Uterus (tissue), 4 donors: Measurements from ENCODE around the gene AK9. TPM values are rescaled to one million over a fixed set of nuclear protein-coding genes. Genes with fewer than 3 reads are reported as not detected.
"Not testable (repeated sequence)": the region's sequence is repeated elsewhere in the genome, so short reads cannot be mapped to it uniquely, and the experiment has no call there.

Experiments
- DNase-seq, 2 donors: peaks; one replicate each; pipeline ENCODE4 v3.0.0-alpha.2; 2019 to 2020
- H3K27ac ChIP-seq, 2 donors: fragments of 200-600 bp; sonication (generic); 1 replicate in 1 of 2; 2 replicates in 1 of 2; pipeline ENCODE4 v1.5.1; 2016 to 2018
- H3K27me3 ChIP-seq, 2 donors: fragments of 200-600 bp; sonication (generic); one replicate each; pipeline ENCODE4 v1.5.1; 2018 to 2019; ENCODE audit warnings: control low read depth in 1 of 2
- H3K36me3 ChIP-seq, 2 donors: fragments of 200-600 bp; sonication (generic); one replicate each; pipeline ENCODE4 v1.5.1; 2019; ENCODE audit warnings: control low read depth in 1 of 2
- H3K4me1 ChIP-seq, 2 donors: fragments of 200-600 bp; sonication (generic); one replicate each; pipeline ENCODE4 v1.5.1; 2018 to 2019; ENCODE audit warnings: control low read depth in 1 of 2
- H3K4me3 ChIP-seq, 2 donors: fragments of 200-600 bp; sonication (generic); 1 replicate in 1 of 2; 2 replicates in 1 of 2; pipeline ENCODE4 v1.5.1; 2018 to 2019; ENCODE audit warnings: mild to moderate bottlenecking in 1 of 2
- H3K9me3 ChIP-seq, 2 donors: fragments of 200-600 bp; sonication (generic); one replicate each; pipeline ENCODE4 v1.5.1; 2019; ENCODE audit warnings: control low read depth in 1 of 2
- POLR2A ChIP-seq, 2 donors: fragments of 450-650 bp; IDR thresholded peaks; one replicate each; pipeline ENCODE4 v1.6.1; 2016; ENCODE audit warnings: antibody characterized with exemption in 2 of 2, mild to moderate bottlenecking in 1 of 2, moderate library complexity in 1 of 2
- intact Hi-C: fragments of 100-400 bp; cut with DNase I; formaldehyde crosslinking; loops from one replicate; pipeline ENCODE4 v1.15.1; 2023; ENCODE audit warnings: low total_unique reads
- total RNA-seq, 4 donors: library from RNA; depleted of rRNA in 3 of 4; stranded (reverse); fragments of >200 nt in 3 of 4; gene quantifications; one replicate each; pipeline versions ENCODE4 v1.1.0 to v1.2.4, GENCODE V29; 2014 to 2023
- TF ChIP-seq, protein P1 (sequence below), 4 experiments: fragments of 200-600 bp in 2 of 4; fragments of 450-650 bp in 2 of 4; sonication (generic) in 2 of 4; IDR thresholded peaks; one replicate each; pipeline ENCODE4 v1.5.1; 2016 to 2019; ENCODE audit warnings: antibody characterized with exemption in 4 of 4, mild to moderate bottlenecking in 2 of 4, moderate library complexity in 1 of 4
- donor health status: DM: yes; HTN: yes; CAD: no.

The AK9 gene
- total RNA-seq, 4 donors from 2014 or later = 12.3 to 27.9 (median 13.5) TPM

DNA sequence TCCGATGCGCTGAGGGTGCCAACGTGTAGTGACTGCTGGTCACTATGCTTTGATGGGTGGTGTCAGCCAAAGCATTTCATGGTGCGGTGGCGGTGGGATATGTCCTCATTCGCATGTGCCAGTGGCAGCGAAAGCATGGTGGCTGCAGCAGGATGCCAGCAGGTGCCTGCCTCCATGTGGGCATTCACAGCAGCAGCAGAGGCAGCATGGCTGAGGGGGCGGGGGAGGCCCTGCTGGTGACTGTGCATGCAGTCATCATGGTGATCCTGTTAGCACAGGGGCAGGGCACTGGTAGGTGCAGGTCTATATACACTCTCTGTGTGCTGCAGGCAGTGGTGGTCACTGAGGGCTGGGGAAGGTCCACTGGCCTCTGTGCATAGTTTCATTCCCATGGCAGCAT, 22.1 kb upstream of the AK9 start:
- intact Hi-C loops = no loop called here
- H3K4me1 ChIP-seq = no peaks in the 10 kb centered on the region
- DNase-seq = no peak
- H3K27me3 ChIP-seq = no peaks in the 10 kb centered on the region
- no peaks in the 10 kb centered on the region for H3K36me3 ChIP-seq
- no peak overlapping the region for H3K4me3 ChIP-seq
- no peaks in the 10 kb centered on the region for H3K9me3 ChIP-seq
- no peak for TF ChIP-seq POLR2A (IDR thresholded peaks at IDR 0.05)
- TF ChIP-seq, protein P1, sequence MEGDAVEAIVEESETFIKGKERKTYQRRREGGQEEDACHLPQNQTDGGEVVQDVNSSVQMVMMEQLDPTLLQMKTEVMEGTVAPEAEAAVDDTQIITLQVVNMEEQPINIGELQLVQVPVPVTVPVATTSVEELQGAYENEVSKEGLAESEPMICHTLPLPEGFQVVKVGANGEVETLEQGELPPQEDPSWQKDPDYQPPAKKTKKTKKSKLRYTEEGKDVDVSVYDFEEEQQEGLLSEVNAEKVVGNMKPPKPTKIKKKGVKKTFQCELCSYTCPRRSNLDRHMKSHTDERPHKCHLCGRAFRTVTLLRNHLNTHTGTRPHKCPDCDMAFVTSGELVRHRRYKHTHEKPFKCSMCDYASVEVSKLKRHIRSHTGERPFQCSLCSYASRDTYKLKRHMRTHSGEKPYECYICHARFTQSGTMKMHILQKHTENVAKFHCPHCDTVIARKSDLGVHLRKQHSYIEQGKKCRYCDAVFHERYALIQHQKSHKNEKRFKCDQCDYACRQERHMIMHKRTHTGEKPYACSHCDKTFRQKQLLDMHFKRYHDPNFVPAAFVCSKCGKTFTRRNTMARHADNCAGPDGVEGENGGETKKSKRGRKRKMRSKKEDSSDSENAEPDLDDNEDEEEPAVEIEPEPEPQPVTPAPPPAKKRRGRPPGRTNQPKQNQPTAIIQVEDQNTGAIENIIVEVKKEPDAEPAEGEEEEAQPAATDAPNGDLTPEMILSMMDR (IDR thresholded peaks at IDR 0.05) = no peak
- H3K27ac ChIP-seq = no peak overlapping the region

DNA sequence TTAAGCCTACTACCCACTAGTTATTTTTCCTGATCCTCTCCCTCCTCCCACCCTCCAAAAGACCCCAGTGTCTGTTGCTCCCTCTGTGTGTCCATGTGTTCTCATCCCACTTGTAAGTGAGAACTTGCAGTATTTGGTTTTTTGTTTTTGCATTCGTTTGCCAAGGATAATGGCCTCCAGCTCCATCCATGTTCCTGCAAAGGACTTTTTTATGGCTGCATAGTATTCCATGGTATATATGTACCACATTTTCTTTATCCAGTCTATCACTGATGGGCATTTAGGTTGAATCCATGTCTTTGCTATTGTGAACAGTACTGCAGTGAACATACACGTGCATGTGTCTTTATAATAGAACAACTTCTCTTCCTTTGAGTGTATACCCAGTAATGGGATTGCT, 17.1 kb upstream of the AK9 start:
- not testable (repeated sequence) for DNase-seq, H3K4me3 ChIP-seq, H3K27ac ChIP-seq, H3K9me3 ChIP-seq, H3K27me3 ChIP-seq, H3K4me1 ChIP-seq, H3K36me3 ChIP-seq
- intact Hi-C loops = loop anchor here (10.0 kb wide), 1 partner anchor 327 kb away; no protein-coding TSS in a partner anchor

DNA sequence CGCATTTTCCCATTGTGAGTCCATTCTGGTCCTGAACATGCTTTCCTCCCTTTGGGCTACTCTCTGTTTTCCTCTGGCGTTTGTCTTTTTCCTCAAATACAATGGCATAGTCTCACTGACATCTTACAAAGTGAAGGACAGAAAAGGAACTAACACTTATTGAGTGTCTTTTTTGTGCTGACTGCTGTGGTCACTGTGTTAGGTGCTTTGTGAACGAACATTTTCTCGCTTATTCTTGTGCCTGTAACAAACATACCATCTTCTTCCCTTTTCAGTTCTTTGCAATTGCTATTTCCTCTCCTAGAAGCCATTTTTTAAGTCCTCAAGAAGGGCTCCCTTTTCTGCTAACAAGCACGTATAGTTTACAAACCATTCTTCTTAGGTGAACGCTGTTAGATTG, 15.5 kb upstream of the AK9 start:
- Histone ChIP-seq H3K27me3 (no peaks in the 10 kb centered on the region), H3K4me1 (no peaks in the 10 kb centered on the region), H3K36me3 (no peaks in the 10 kb centered on the region), H3K9me3 (no peaks in the 10 kb centered on the region), H3K4me3 (no peak overlapping the region), H3K27ac (no peak overlapping the region)
- intact Hi-C loops = loop anchor here (10.0 kb wide), 1 partner anchor 328 kb away; no protein-coding TSS in a partner anchor
- DNase-seq = no peak
- no peak for TF ChIP-seq POLR2A (IDR thresholded peaks at IDR 0.05)
- TF ChIP-seq, protein P1 (IDR thresholded peaks at IDR 0.05) = no peak

DNA sequence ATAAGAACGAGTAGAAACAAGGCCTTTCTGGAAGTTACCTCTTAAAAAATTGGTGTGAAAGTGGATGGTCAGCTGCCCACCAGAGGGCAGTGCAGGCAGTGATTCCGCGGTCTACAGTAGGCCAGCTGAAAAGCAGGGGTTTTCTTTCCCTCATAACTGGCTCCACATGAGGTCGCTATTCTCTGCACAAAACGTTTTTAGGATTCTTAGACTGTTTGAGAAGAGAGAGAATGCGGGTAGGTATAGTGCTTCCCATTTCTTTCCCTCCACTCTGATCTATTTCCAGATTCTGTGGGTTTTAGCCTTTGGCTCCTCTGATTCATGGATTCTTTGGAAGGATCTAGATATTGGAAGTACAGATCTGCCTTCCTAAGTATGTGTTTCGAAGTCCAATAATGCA, 14.3 kb upstream of the AK9 start:
- Histone ChIP-seq H3K27ac (no peak overlapping the region), H3K36me3 (no peaks in the 10 kb centered on the region), H3K4me1 (no peaks in the 10 kb centered on the region), H3K27me3 (no peaks in the 10 kb centered on the region), H3K4me3 (no peak overlapping the region), H3K9me3 (no peaks in the 10 kb centered on the region)
- no peak for TF ChIP-seq POLR2A (IDR thresholded peaks at IDR 0.05)
- TF ChIP-seq, protein P1 (IDR thresholded peaks at IDR 0.05) = peak; percentile 94 to 98 (median 95)
- intact Hi-C loops = loop anchor here (10.0 kb wide), 1 partner anchor 330 kb away; no protein-coding TSS in a partner anchor
- DNase-seq = peak; percentile 76 to 80

DNA sequence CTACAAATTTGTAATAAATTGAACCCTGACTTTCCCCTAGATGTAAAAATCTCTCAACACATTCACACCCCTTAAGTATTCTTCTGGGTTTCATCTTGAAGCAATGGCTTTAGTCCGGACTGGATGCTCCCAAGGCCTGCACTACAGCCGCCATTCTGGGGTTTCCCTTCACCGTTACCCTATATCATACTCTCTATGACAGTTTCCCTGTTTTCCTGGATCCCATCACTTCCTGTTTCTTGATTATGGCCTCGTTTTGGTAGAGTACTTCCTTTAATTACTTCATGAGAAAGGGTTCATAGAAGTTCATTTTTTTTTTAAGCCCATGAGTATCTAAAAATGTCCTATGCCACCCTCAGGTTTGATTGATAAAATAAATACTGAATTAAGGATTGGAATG, 11.8 kb upstream of the AK9 start:
- Histone ChIP-seq H3K4me3 (no peak overlapping the region), H3K36me3 (no peaks in the 10 kb centered on the region), H3K9me3 (no peaks in the 10 kb centered on the region), H3K27ac (no peak overlapping the region), H3K4me1 (no peaks in the 10 kb centered on the region), H3K27me3 (no peaks in the 10 kb centered on the region)
- no peak for DNase-seq
- intact Hi-C loops = loop anchor here (10.0 kb wide), 1 partner anchor 332 kb away; no protein-coding TSS in a partner anchor
- TF ChIP-seq, protein P1 (IDR thresholded peaks at IDR 0.05) = no peak

DNA sequence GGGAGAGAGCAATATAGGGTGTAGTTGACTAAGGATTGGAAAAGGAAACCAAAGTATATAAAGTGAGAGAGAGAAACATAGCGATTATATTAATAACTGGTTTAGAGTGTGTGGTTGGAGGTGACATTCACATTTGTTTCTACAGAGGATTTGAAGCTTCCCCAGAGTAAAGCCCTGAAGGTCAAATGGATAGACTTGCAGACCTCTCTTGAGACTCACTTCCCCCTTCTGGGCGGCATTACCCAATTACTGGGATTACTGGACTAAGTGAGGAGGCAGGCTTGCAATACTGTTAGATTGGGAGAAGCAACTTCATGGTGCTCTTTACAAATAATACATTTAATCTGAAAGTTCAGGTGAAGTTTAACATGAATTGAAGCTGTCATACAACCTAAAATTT, 10.8 kb upstream of the AK9 start:
- no peak overlapping the region for H3K4me3 ChIP-seq
- H3K9me3 ChIP-seq = no peaks in the 10 kb centered on the region
- DNase-seq = no peak
- H3K27me3 ChIP-seq = no peaks in the 10 kb centered on the region
- no peaks in the 10 kb centered on the region for H3K4me1 ChIP-seq
- intact Hi-C loops = loop anchor here (10.0 kb wide), 1 partner anchor 333 kb away; no protein-coding TSS in a partner anchor
- no peak for TF ChIP-seq POLR2A (IDR thresholded peaks at IDR 0.05)
- TF ChIP-seq, protein P1 (IDR thresholded peaks at IDR 0.05) = no peak
- no peak overlapping the region for H3K27ac ChIP-seq
- H3K36me3 ChIP-seq = no peaks in the 10 kb centered on the region
